ENCODE measurements around the gene C13orf46.

C13orf46 gene

GRCh38 chr13:114013952-114014629 is 40.2 kb upstream of the C13orf46 start:
- DNase-seq (ENCODE audit: low read depth): no peak
- TF ChIP-seq CTCF (IDR thresholded peaks at IDR 0.05; ENCODE audit: insufficient read depth, low read depth, low read length, missing control alignments): no peak
- H3K4me3 ChIP-seq (ENCODE audit: low read length): no peak overlapping the region

GRCh38 chr13:114013336-114013735 is 39.5 kb upstream of the C13orf46 start:
- no peak for TF ChIP-seq CTCF (IDR thresholded peaks at IDR 0.05; ENCODE audit: insufficient read depth, low read depth, low read length, missing control alignments)
- no peak overlapping the region for H3K4me3 ChIP-seq (ENCODE audit: low read length)
- DNase-seq (ENCODE audit: low read depth): no peak

- no peak for TF ChIP-seq CTCF (IDR thresholded peaks at IDR 0.05; ENCODE audit: insufficient read depth, low read depth, low read length, missing control alignments)
- H3K4me3 ChIP-seq (ENCODE audit: low read length): no peak overlapping the region
- DNase-seq (ENCODE audit: low read depth): no peak
These were observed 39.0 kb upstream of the C13orf46 start for GRCh38 chr13:114012921-114013320.

- no peak overlapping the region for H3K4me3 ChIP-seq (ENCODE audit: low read length)
- TF ChIP-seq CTCF (IDR thresholded peaks at IDR 0.05; ENCODE audit: insufficient read depth, low read depth, low read length, missing control alignments): no peak
- DNase-seq (ENCODE audit: low read depth): no peak
These were observed 38.3 kb upstream of the C13orf46 start for GRCh38 chr13:114012141-114012540.

GRCh38 chr13:114011226-114011625 is 37.4 kb upstream of the C13orf46 start:
- no peak overlapping the region for H3K4me3 ChIP-seq (ENCODE audit: low read length)
- no peak for TF ChIP-seq CTCF (IDR thresholded peaks at IDR 0.05; ENCODE audit: insufficient read depth, low read depth, low read length, missing control alignments)
- no peak for DNase-seq (ENCODE audit: low read depth)

- H3K4me3 ChIP-seq (ENCODE audit: low read length): no peak overlapping the region
- no peak for DNase-seq (ENCODE audit: low read depth)
- no peak for TF ChIP-seq CTCF (IDR thresholded peaks at IDR 0.05; ENCODE audit: insufficient read depth, low read depth, low read length, missing control alignments)
These were observed 36.7 kb upstream of the C13orf46 start for GRCh38 chr13:114010401-114011101.

All from epithelial cell of esophagus (primary cell).